SH-SY5Y (cell line): Measurements from ENCODE around the gene RBMS3.

Experiments used
- GATA2 ChIP-seq: IDR thresholded peaks from 2 replicates; pipeline ENCODE4 v1.6.1; 2011; ENCODE audit warnings: mild to moderate bottlenecking, low read depth, low read length
- GATA3 ChIP-seq: IDR thresholded peaks from 2 replicates; pipeline ENCODE4 v1.6.1; 2011; ENCODE audit warnings: low read depth, mild to moderate bottlenecking, low read length, moderate library complexity

DNA sequence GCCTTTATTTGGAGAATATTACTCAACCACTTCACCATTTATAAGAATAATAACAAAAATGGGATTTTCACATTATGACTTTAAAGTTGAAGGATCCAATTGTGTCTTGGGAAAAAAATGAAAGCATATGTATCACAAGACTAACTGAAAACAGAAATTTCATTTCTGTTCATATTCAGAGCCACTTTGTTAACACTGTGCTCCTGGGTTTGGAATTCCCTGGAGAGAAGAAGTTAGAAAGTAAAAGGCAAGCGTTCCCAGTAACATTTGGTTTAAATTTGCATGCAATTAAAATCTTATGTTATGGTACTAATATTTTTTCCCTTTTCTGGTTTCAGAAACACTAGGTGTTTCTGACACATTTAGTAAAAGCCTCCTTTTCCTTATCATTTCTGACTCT lies 230.8 kb downstream of the RBMS3 start:
- TF ChIP-seq GATA2, result no peak
- no peak for TF ChIP-seq GATA3
